Gastroesophageal sphincter (tissue), 4 donors: ENCODE data around the gene PRDM16. TPM values are rescaled to one million over a fixed set of nuclear protein-coding genes. Genes with fewer than 3 reads are reported as not detected.

Experiments used
- ATAC-seq: fragments of 150-250 bp; one replicate; pipeline ENCODE4 v1.9.1; 2016; ENCODE audit warnings: mild to moderate bottlenecking, moderate library complexity
- H3K27ac ChIP-seq, 4 donors: fragments of 200-600 bp; sonication (generic) in 3 of 4; 1 replicate in 3 of 4; 2 replicates in 1 of 4; pipeline ENCODE4 v1.5.1; 2016 to 2019
- H3K27me3 ChIP-seq: fragments of 200-600 bp; sonication (generic); one replicate; pipeline ENCODE4 v1.5.1; 2019
- H3K36me3 ChIP-seq, 2 donors: fragments of 200-600 bp; sonication (generic); one replicate each; pipeline ENCODE4 v1.5.1; 2019; ENCODE audit warnings: control low read depth in 1 of 2
- H3K4me1 ChIP-seq, 3 donors: fragments of 200-600 bp; sonication (generic); 1 replicate in 2 of 3; 2 replicates in 1 of 3; pipeline ENCODE4 v1.5.1; 2016 to 2019; ENCODE audit warnings: control low read depth in 2 of 3
- H3K4me3 ChIP-seq, 2 donors: fragments of 200-600 bp; sonication (generic); one replicate each; pipeline ENCODE4 v1.5.1; 2019; ENCODE audit warnings: mild to moderate bottlenecking in 1 of 2, moderate library complexity in 1 of 2
- H3K9me3 ChIP-seq, 3 donors: fragments of 200-600 bp; sonication (generic); one replicate each; pipeline ENCODE4 v1.5.1; 2017 to 2019; ENCODE audit warnings: control low read depth in 2 of 3
- EP300 ChIP-seq: sonication (generic); formaldehyde crosslinking; IDR thresholded peaks from one replicate; pipeline ENCODE4 v1.6.1; 2017; ENCODE audit warnings: antibody characterized with exemption, mild to moderate bottlenecking
- POLR2A ChIP-seq, 2 donors: fragments of 450-650 bp; IDR thresholded peaks; one replicate each; pipeline ENCODE4 v1.6.1; 2017; ENCODE audit warnings: antibody characterized with exemption in 2 of 2, mild to moderate bottlenecking in 2 of 2, moderate library complexity in 1 of 2
- POLR2AphosphoS5 ChIP-seq: sonication (generic); formaldehyde crosslinking; IDR thresholded peaks from one replicate; pipeline ENCODE4 v1.6.1; 2017; ENCODE audit warnings: antibody characterized with exemption
- WGBS, 2 donors: methylation state at CpG; one replicate each; pipeline ENCODE4 v1.1.5; 2018; ENCODE audit warnings: low coverage in 1 of 2; 5-methylcytosine and 5-hydroxymethylcytosine counted together
- total RNA-seq, 4 donors: library from RNA; depleted of rRNA; stranded (reverse); fragments of >200 nt; gene quantifications; one replicate each; pipeline ENCODE4 v1.1.0, GENCODE V29; 2016
- TF ChIP-seq, protein P1 (sequence below), 4 experiments: fragments of 200-600 bp in 2 of 4; fragments of 450-650 bp in 2 of 4; sonication (generic) in 1 of 4; IDR thresholded peaks; one replicate each; pipeline ENCODE4 v1.5.1; 2017 to 2019; ENCODE audit warnings: antibody characterized with exemption in 4 of 4, mild to moderate bottlenecking in 2 of 4, moderate library complexity in 2 of 4

PRDM16 gene
- total RNA-seq, 4 donors from 2014 or later = 1.1 to 3.4 (median 1.6) TPM

DNA sequence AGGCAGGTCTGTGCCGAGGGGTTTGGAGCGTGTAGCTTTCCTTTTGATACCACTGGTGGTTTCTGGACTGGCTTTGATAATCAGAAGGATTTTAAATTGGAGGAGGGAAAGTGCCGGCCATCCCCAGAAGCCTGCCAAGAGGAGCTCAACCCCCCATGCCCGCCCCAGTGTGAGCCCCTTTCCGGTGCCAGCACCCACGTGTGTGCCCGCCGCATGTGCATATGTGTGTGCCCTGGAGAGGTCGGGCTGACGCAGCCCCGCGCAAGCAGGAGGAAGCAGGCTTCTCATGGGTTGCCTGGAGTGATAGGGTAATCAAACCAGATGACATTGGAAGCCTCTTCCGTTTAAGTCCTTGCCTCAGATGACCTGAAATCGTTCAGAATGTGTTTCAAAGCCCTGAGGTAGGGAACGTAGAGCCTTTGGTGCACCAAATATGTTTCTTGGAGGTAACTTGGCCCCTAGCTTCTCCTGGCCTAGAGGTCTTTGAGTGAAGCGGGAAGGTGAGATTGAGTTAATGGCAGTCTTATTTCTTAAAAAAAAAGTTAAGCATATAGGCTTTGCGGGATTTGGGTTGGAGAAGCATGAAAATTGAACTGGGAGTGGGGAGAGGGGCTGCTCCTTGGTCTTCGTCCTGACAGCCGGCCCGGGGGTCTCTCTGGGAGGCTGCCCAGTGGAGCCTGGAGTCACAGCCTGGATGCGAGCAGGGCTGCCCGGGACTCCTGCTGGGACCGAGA is 351.4 kb downstream of the PRDM16 start:
- Histone ChIP-seq H3K4me1 (peaks cover 0 to 26% (median 4%) of the 10 kb centered on the region in 3 donors), H3K27ac (no peak overlapping the region)

DNA sequence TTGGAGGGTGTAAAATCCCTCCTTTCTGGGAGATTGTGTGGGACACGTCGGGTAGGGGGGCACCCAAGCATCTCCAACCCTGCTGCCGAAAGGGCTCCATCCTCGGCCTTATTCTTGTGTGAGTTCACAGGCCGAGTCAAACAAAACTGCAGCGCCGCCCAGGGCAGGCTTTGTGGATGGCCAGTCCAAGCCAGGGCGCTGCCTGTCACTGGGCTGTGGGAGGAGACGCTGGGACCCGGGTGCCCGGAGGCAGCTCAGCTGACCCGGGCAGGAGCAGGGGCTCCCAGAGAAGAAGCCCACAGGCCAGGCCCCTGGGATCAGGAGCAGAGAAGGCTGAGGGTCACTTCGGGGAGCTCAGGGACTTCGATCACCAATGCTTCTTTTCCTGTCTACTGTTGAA is 353.6 kb downstream of the PRDM16 start:
- TF ChIP-seq POLR2A (IDR thresholded peaks at IDR 0.05) = no peak
- TF ChIP-seq POLR2AphosphoS5 = no peak
- TF ChIP-seq EP300 = no peak
- TF ChIP-seq, protein P1, sequence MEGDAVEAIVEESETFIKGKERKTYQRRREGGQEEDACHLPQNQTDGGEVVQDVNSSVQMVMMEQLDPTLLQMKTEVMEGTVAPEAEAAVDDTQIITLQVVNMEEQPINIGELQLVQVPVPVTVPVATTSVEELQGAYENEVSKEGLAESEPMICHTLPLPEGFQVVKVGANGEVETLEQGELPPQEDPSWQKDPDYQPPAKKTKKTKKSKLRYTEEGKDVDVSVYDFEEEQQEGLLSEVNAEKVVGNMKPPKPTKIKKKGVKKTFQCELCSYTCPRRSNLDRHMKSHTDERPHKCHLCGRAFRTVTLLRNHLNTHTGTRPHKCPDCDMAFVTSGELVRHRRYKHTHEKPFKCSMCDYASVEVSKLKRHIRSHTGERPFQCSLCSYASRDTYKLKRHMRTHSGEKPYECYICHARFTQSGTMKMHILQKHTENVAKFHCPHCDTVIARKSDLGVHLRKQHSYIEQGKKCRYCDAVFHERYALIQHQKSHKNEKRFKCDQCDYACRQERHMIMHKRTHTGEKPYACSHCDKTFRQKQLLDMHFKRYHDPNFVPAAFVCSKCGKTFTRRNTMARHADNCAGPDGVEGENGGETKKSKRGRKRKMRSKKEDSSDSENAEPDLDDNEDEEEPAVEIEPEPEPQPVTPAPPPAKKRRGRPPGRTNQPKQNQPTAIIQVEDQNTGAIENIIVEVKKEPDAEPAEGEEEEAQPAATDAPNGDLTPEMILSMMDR (IDR thresholded peaks at IDR 0.05) = no peak
- Histone ChIP-seq H3K9me3 (peaks cover 0 to 7% (median 0%) of the 10 kb centered on the region in 3 donors), H3K4me3 (no peak overlapping the region), H3K36me3 (peaks cover 0 to 21% of the 10 kb centered on the region in 2 donors), H3K27ac (peak overlapping the region in 3 of 4 donors; percentile 24 to 61 (median 48)), H3K4me1 (peaks cover 0 to 19% (median 4%) of the 10 kb centered on the region in 3 donors), H3K27me3 (peaks cover 66% of the 10 kb centered on the region)
- WGBS, 2 donors = 90% methylated on average over 2 of the region's 14 CpGs; no CpG with 5 or more reads in 1 of the 2 donors
- ATAC-seq = no peak

More for the DNA sequence above, 351.4 kb downstream of the PRDM16 start:
- ATAC-seq = no peak
- TF ChIP-seq POLR2AphosphoS5 = no peak
- TF ChIP-seq, protein P1 (IDR thresholded peaks at IDR 0.05) = no peak
- no peak for TF ChIP-seq POLR2A (IDR thresholded peaks at IDR 0.05)
- TF ChIP-seq EP300 = no peak
- H3K4me3 ChIP-seq = no peak overlapping the region
- peaks cover 0 to 17% (median 0%) of the 10 kb centered on the region in 3 donors for H3K9me3 ChIP-seq
- peaks cover 0 to 8% of the 10 kb centered on the region in 2 donors for H3K36me3 ChIP-seq
- 87 to 89% methylated on average over 7 to 12 of the region's 23 CpGs for WGBS, 2 donors
- H3K27me3 ChIP-seq = peaks cover 84% of the 10 kb centered on the region

DNA sequence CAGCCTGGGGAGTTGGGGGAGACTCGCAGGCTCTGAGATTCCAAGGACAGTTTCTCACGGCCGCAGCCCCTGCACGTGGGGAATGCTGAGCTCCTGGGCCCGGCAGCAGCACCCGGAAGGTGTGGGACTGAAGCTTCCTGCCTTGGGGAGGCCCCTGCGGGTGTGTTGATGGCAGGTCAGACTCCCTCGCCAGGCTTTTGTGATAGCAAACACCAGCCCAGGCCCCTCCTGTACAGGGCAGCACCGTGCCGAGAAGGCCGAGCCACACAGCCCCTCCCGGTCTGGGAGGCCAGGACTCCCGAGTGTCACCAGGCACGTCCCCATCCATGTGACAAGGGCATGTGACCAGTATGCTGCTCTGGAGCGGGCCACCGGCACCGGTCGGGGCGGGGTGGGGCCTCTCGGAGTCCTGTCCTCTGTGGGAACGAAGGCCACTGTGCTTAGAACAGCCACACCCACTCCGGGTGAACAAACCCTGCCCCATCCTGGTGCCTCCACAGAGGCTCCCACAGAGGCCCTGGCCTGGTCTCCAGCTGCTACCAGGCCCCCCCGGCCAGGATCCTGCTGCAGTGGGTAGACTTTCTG is 354.3 kb downstream of the PRDM16 start:
- H3K27me3 ChIP-seq = peaks cover 59% of the 10 kb centered on the region
- peak; percentile 59 for ATAC-seq
- no peak overlapping the region for H3K4me3 ChIP-seq
- H3K27ac ChIP-seq = peak overlapping the region in 2 of 4 donors; percentile 48 to 61
- peaks cover 0 to 7% (median 0%) of the 10 kb centered on the region in 3 donors for H3K9me3 ChIP-seq
- H3K36me3 ChIP-seq = peaks cover 0 to 17% of the 10 kb centered on the region in 2 donors
- no CpG with 5 or more reads among the region's 23 CpGs for WGBS, 2 donors
- TF ChIP-seq POLR2AphosphoS5 = no peak
- no peak for TF ChIP-seq EP300
- no peak for TF ChIP-seq POLR2A (IDR thresholded peaks at IDR 0.05)
- TF ChIP-seq, protein P1 (IDR thresholded peaks at IDR 0.05) = no peak
- H3K4me1 ChIP-seq = peaks cover 0 to 19% (median 4%) of the 10 kb centered on the region in 3 donors

DNA sequence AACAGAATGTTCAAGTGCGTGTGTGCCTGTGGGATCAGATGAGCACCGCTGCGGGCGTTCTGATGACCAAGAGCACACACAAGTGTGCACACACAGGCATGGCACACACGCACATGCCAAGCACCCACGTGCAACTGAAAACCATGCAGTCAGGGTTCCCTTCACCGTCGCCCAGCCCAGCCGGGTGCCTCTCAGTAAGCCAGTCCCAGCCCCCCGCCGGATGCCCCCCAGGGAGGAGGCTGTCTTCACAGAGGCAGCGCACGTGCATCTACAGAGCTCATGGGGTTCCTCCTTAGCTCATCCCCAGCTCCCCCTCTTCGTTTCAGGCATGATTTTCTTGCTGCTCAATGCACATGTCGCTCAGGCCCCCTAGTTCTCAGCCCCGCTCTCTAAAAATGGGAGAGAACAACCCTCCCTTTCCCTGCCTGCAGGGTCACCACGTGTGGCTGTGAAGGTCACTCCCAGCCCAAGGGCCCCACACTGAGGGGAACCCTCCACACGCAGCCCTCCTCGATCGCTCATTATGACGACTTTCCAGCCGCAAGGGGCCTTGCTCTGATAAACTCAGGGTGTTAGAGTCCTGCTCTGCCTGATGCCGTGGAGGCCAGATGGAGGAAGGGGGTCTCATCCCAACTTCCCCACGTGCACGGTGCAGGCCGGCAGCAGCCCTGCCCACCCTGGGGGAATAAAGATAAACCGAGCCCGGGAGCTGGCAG is 355.1 kb downstream of the PRDM16 start:
- Histone ChIP-seq H3K36me3 (peaks cover 0 to 17% of the 10 kb centered on the region in 2 donors), H3K4me3 (no peak overlapping the region), H3K27ac (peak overlapping the region in 2 of 4 donors; percentile 48 to 61), H3K27me3 (peaks cover 52% of the 10 kb centered on the region), H3K4me1 (peaks cover 0 to 19% (median 4%) of the 10 kb centered on the region in 3 donors), H3K9me3 (peaks cover 0 to 7% (median 0%) of the 10 kb centered on the region in 3 donors)
- no CpG with 5 or more reads among the region's 28 CpGs for WGBS, 2 donors
- TF ChIP-seq EP300 (no peak), POLR2AphosphoS5 (no peak), POLR2A (IDR thresholded peaks at IDR 0.05) (no peak)
- TF ChIP-seq, protein P1 (IDR thresholded peaks at IDR 0.05) = no peak
- ATAC-seq = no peak
